HG03571 (cell line): ENCODE data around the gene COX5A.
A peak's percentile ranks its signal among the peaks of the same experiment; 100 is the strongest.
"Not testable (repeated sequence)": the region's sequence is repeated elsewhere in the genome, so short reads cannot be mapped to it uniquely, and the experiment has no call there.

Experiments
- ATAC-seq: cut with Tn5 transposase; IDR thresholded peaks from one replicate; pipeline ENCODE4 v1.9.1; 2021; ENCODE audit not compliant: unreplicated experiment

Gene COX5A

DNA sequence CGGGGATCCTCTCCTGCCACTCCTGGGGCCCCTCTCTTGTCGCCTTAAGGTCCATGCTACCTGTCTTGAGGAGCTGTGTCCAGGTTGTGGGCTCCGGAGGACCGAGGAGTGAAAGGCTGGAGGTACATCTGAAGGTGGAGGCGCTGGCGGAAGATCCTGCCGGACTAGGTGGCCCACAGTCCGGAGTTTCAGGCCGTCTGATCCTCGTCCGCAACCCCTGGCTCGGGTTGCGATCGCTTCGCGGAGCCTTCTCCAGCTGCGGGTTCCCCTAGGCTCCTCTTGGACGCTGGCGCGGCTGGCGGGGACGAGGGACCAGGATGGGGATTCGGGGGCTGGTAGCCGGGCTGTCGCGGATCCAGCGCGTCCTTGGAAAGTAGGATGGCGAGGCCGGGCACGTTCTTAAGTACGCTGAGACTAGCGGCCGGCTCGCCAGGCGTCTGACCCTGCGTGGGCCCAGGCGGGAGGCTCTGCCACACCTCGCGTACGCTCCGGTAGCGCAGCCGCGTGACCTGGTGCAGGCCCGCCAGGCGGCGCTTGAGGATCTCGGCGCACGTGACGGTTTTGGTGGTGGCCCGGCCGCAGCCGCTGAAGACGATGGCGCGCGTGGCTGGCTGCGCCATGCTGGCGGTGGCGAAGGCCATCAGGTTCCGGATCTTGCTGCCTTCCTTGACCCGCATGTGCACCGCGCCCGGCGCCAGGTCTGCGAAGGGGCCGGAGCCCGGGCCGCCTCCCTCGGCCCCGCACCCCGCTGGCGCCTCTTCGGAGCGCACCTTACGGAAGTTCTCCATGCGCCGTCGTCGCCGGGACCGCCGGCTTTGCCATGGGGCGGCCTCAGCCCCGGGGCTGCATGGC, 18.1 kb upstream of the COX5A start:
- ATAC-seq: peak; percentile 41

DNA sequence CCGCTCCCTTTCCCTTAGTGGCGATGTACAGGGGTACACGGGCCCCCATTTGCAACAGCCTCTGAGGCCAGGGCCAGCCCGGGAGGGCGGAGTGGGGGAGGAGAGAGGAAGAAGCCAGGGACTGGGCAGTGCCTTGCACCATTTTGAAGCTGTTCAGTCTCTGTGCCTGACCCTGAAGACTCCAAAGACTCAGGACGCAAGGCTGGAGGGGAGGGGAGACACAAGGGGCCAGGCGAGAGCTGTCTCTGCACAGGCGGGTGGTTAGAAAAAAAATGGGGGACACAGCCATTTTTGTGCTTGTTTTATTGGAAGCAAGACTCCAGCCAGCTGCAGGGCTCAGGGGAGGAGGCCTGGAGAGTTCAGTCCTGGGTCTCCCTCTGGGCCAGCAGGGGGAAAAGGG, 17.1 kb upstream of the COX5A start:
- no peak for ATAC-seq

DNA sequence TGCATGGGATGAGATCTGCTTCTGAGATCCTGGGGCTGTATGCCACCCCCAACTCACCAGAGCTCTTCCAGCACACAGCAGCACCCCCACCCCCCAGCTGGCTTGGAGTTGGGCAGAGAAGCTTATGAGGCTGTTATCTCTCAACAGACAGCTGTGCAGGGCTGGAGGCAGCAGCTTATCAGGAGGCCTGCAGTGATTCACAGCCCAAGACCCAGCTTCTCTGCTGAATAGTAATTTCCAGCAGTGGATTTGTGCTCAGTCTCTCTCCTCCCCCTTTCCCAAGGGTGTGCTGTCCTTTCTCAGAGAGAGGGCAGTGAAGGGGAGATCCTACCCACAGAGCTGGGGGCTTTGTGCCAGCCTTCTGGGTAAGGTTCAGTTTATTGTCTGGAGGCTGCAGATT, 16.6 kb upstream of the COX5A start:
- no peak for ATAC-seq

DNA sequence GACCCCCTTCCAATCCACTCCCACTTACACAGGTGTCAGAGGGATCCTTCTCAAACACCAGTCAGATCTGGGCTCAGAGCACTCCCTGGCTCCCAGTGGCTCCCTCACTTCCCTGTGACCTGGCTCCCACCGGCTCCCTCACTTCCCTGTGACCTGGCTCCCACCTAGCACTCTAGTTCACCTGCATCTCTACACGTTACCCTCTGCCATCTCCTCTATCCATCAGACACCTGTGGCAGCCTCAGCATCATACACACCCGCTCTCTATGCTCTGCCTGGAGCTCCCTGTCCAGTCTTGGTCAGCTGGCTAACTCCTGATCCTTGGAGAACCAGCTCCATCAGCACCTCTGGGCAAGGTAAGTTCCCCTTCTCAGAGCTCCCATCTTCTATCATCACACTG, 13.1 kb upstream of the COX5A start:
- no peak for ATAC-seq

DNA sequence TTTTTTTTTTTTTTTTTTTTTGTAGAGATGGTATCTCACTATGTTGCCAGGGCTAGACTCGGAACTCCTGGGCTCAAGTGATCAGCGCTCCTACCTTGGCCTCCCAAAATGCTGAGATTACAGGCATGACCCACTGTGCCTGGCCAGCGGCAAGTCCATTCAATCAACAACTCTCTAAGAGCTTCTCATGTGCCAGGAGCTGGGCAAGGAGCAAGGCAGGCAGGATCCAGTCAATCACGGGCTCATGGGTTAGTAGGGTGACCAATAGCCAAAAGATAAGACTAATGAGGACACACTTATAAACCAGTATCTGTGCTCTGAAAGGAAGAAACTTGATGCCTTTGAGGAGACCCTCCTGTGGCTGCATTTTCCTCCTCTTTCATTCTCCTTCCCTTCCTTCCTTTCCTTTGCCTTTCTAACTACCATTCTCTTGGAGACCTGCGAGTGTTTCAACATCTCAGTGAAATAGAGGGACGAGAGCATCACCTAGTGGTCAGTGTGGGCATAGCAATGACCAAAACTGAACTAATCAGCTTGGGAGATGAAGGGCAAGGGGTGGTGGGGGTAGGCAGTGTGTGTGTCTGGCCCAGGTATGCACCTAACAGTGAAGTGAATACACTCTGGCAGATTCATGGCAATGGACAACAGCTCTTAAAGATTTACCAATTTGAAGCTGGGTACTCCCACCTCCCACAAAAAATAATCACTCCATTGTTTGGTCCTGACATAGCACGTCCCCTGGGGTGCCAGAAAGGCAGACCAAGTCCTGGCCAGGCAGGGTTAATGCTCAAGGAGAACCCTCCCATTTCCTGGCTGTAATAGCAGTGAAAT, 12.4 kb upstream of the COX5A start:
- ATAC-seq: no peak

GRCh38 chr15:74937272-74937589, 642 bp downstream of the COX5A start:
- no peak for ATAC-seq

DNA sequence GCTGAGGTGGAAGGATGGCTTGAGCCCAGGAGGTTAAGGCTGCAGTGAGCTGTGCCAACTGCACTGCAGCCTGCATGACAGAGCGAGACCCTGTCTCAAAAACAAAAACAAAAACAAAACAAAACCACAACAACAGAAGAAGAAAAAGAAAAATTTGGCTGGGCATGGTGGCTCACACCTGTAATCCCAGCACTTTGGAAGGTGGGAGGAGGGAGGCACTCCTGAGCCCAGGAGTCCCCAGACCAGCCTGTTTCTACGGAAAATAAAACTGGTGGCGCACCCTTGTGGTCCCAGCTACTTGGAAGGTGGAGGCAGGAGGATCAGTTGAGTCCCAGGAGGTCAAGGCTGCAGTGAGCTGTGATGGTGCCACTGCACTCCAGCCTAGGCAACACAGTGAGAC, 2.7 kb downstream of the COX5A start:
- ATAC-seq: not testable (repeated sequence)

DNA sequence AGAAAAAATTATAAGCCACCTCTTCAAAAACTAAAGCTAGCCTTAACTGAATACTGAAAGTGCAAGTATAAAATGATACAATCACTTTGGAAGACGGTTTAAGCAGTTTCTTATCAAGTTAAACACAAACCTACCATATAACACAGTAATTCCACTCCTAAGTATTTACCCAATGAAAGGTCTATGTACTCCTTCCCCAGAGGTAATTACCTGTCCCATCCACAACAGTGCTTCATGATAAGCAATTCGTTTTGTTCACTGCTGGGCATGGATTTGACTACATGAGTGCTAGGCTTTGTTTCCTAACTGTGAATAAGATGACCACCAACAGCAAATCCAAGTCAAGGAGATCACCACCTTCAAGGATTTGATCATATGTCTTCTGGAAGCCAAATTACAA, 4.3 kb downstream of the COX5A start:
- ATAC-seq: no peak

DNA sequence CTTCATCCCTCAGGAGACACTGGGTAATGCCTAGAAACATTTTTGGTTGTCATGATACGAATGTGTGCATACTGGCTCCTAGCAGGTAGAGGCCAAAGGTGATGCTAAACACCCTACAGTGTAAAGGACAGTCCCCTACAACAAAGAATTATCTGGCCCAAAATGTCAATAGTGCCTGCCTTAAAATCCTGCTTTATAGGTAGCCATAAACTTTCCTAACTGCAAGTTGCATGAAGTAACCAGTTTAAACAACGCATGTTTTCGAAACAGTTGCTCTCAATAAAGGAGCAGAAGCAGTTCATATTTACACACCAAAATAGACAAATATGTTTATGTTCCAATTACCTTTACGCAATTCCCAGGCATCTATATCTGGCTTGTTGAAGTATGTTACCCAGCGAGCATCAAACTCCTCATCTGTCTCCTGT, 9.1 kb downstream of the COX5A start:
- ATAC-seq: no peak

GRCh38 chr15:74924525-74924924, 13.3 kb downstream of the COX5A start:
- ATAC-seq: no peak

- no peak for ATAC-seq
Measured at GRCh38 chr15:74920456-74920855, 17.4 kb downstream of the COX5A start.

- no peak for ATAC-seq
Measured at GRCh38 chr15:74917676-74918075, 20.2 kb downstream of the COX5A start.

DNA sequence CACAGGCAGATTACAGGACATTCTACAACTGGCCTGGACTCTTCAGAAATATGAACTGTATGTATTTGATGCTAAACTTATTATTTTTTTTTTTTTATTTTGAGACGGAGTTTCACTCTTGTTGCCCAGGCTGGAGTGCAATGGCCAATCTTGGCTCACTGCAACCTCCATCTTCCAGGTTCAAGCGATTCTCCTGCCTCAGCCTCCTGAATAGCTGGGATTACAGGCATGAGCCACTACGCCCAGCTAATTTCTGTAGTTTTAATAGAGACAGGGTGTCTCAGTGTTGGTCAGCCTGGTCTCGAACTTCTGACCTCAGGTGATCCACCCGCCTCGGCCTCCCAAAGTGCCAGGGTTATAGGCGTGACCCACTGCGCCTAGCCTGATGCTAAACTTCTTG, 24.1 kb downstream of the COX5A start:
- not testable (repeated sequence) for ATAC-seq

- ATAC-seq: no peak
Measured at GRCh38 chr15:74913041-74913440, 24.8 kb downstream of the COX5A start.

DNA sequence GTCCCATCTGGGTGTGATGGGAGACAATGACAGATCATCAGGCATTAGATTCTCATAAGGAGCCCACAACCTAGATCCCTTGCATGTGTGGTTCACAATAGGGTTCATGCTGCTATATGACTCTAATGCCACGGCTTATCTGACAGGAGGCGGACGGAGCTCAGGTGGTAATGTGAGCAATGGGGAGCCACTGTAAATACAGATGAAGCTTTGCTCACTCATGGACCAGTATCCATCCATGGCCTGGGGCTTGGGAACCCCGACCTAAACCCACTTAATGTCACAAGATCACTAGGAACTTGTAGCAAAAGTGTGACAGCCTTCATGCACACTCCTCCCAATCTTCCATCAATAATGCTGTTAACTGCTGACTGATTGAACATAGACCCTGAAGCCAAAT, 29.2 kb downstream of the COX5A start:
- no peak for ATAC-seq

GRCh38 chr15:74907163-74907870, 30.6 kb downstream of the COX5A start:
- ATAC-seq: no peak

GRCh38 chr15:74906450-74907162, 31.3 kb downstream of the COX5A start, which contains the start of gene FAM219B:
Gene FAM219B, minus strand, starts transcription at chr15:74906851. Its CDS starts 51 bp downstream, at chr15:74906800.
- peak; percentile 87 for ATAC-seq

- no peak for ATAC-seq
Measured at GRCh38 chr15:74906067-74906449, 31.8 kb downstream of the COX5A start.

DNA sequence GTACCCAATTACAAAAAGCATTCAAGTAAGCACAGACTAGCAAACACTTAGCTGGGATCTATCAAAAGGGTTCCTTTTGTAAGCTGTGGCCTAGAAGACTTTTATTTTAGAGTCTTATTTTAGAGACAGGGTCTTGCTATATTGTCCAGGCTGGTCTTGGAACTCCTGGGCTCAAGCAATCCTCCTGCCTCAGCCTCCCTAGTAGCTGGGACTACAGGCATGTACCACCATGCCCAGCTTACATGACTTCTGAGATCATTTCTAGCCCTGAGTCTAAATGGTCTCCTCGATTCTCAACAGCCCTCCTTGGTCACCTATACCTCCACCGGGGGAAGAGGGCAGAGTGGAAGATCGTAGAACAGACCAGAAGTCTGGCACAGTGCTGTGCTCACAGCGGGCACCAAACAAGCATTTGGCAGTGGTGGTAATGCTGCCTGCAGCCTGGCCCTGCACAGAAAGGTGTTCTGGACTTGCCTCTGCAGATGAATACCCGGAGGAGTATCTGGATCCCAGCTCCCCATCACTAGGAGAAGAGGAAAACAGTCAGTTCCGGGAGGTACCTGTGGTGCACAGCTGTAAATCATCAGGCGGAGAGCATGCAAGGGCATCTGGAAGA, 33.6 kb downstream of the COX5A start:
- no peak for ATAC-seq

- no peak for ATAC-seq
Measured at GRCh38 chr15:74903676-74904075, 34.2 kb downstream of the COX5A start.
